IPS-15b (cell line): ENCODE data around the gene PCTP.

Source experiments
- H3K27me3 ChIP-seq: one replicate; pipeline ENCODE4 v1.6.1; 2013; ENCODE audit warnings: low read length; ENCODE audit not compliant: control insufficient read depth, insufficient read depth
- H3K36me3 ChIP-seq: one replicate; pipeline ENCODE4 v1.6.1; 2013; ENCODE audit warnings: low read length; ENCODE audit not compliant: control insufficient read depth, insufficient read depth
- H3K4me1 ChIP-seq: one replicate; pipeline ENCODE4 v1.6.1; 2013; ENCODE audit warnings: mild to moderate bottlenecking, low read length; ENCODE audit not compliant: control insufficient read depth, insufficient read depth
- H3K4me3 ChIP-seq: one replicate; pipeline ENCODE4 v1.5.1; 2013; ENCODE audit warnings: low read depth, low read length
- H3K9ac ChIP-seq: one replicate; pipeline ENCODE4 v1.6.1; 2013; ENCODE audit warnings: low read depth, mild to moderate bottlenecking, low read length
- H3K9me3 ChIP-seq: one replicate; pipeline ENCODE4 v1.6.1; 2013; ENCODE audit warnings: mild to moderate bottlenecking, low read length; ENCODE audit not compliant: control insufficient read depth, insufficient read depth

PCTP gene

GRCh38 chr17:55746466-55746865 is 4.4 kb upstream of the PCTP start:
- no peaks in the 10 kb centered on the region for H3K4me1 ChIP-seq
- H3K36me3 ChIP-seq: no peaks in the 10 kb centered on the region
- no peaks in the 10 kb centered on the region for H3K27me3 ChIP-seq
- no peaks in the 10 kb centered on the region for H3K9me3 ChIP-seq
- H3K4me3 ChIP-seq: no peak overlapping the region
- no peak overlapping the region for H3K9ac ChIP-seq

GRCh38 chr17:55747209-55747608 is 3.6 kb upstream of the PCTP start:
- Histone ChIP-seq H3K4me1 (peaks cover 6% of the 10 kb centered on the region), H3K9me3 (no peaks in the 10 kb centered on the region), H3K4me3 (no peak overlapping the region), H3K9ac (no peak overlapping the region), H3K27me3 (no peaks in the 10 kb centered on the region), H3K36me3 (no peaks in the 10 kb centered on the region)

- Histone ChIP-seq H3K27me3 (no peaks in the 10 kb centered on the region), H3K4me1 (peaks cover 6% of the 10 kb centered on the region), H3K4me3 (no peak overlapping the region), H3K9ac (no peak overlapping the region), H3K36me3 (no peaks in the 10 kb centered on the region), H3K9me3 (no peaks in the 10 kb centered on the region)
Observed at GRCh38 chr17:55748841-55749240, 2.0 kb upstream of the PCTP start.

- Histone ChIP-seq H3K27me3 (no peaks in the 10 kb centered on the region), H3K4me1 (peaks cover 6% of the 10 kb centered on the region), H3K4me3 (no peak overlapping the region), H3K36me3 (no peaks in the 10 kb centered on the region), H3K9me3 (no peaks in the 10 kb centered on the region), H3K9ac (no peak overlapping the region)
Observed at GRCh38 chr17:55749985-55750384, 866 bp upstream of the PCTP start.

GRCh38 chr17:55751720-55752250 is 934 bp downstream of the PCTP start:
- Histone ChIP-seq H3K4me3 (peak overlapping the region; percentile 86), H3K27me3 (no peaks in the 10 kb centered on the region), H3K36me3 (no peaks in the 10 kb centered on the region), H3K9ac (peak overlapping the region; percentile 41), H3K9me3 (no peaks in the 10 kb centered on the region), H3K4me1 (peaks cover 6% of the 10 kb centered on the region)

- no peaks in the 10 kb centered on the region for H3K9me3 ChIP-seq
- H3K4me3 ChIP-seq: no peak overlapping the region
- H3K36me3 ChIP-seq: no peaks in the 10 kb centered on the region
- no peaks in the 10 kb centered on the region for H3K27me3 ChIP-seq
- H3K4me1 ChIP-seq: peaks cover 5% of the 10 kb centered on the region
- no peak overlapping the region for H3K9ac ChIP-seq
Observed at GRCh38 chr17:55756689-55757088, 5.8 kb downstream of the PCTP start.

- Histone ChIP-seq H3K36me3 (no peaks in the 10 kb centered on the region), H3K9ac (no peak overlapping the region), H3K27me3 (no peaks in the 10 kb centered on the region)
Observed at GRCh38 chr17:55757659-55758058, 6.8 kb downstream of the PCTP start.

GRCh38 chr17:55758171-55758570 is 7.3 kb downstream of the PCTP start:
- H3K9ac ChIP-seq: no peak overlapping the region
- no peaks in the 10 kb centered on the region for H3K4me1 ChIP-seq
- no peaks in the 10 kb centered on the region for H3K9me3 ChIP-seq
- H3K36me3 ChIP-seq: no peaks in the 10 kb centered on the region
- H3K27me3 ChIP-seq: no peaks in the 10 kb centered on the region
- H3K4me3 ChIP-seq: no peak overlapping the region

More at GRCh38 chr17:55757659-55758058, 6.8 kb downstream of the PCTP start:
- H3K9me3 ChIP-seq: no peaks in the 10 kb centered on the region
- H3K4me1 ChIP-seq: no peaks in the 10 kb centered on the region
- H3K4me3 ChIP-seq: no peak overlapping the region

- no peaks in the 10 kb centered on the region for H3K4me1 ChIP-seq
Observed at GRCh38 chr17:55760643-55761355, 9.9 kb downstream of the PCTP start.

GRCh38 chr17:55762086-55762858 is 11.4 kb downstream of the PCTP start:
- H3K9ac ChIP-seq: no peak overlapping the region
- H3K36me3 ChIP-seq: no peaks in the 10 kb centered on the region
- no peaks in the 10 kb centered on the region for H3K27me3 ChIP-seq
- H3K4me1 ChIP-seq: no peaks in the 10 kb centered on the region
- no peaks in the 10 kb centered on the region for H3K9me3 ChIP-seq
- H3K4me3 ChIP-seq: no peak overlapping the region

More at GRCh38 chr17:55760643-55761355, 9.9 kb downstream of the PCTP start:
- Histone ChIP-seq H3K9ac (no peak overlapping the region), H3K9me3 (no peaks in the 10 kb centered on the region), H3K4me3 (no peak overlapping the region), H3K27me3 (no peaks in the 10 kb centered on the region), H3K36me3 (no peaks in the 10 kb centered on the region)

- Histone ChIP-seq H3K4me1 (no peaks in the 10 kb centered on the region), H3K27me3 (no peaks in the 10 kb centered on the region)
Observed at GRCh38 chr17:55763856-55764255, 13.0 kb downstream of the PCTP start.

GRCh38 chr17:55764610-55765009 is 13.8 kb downstream of the PCTP start:
- no peaks in the 10 kb centered on the region for H3K36me3 ChIP-seq
- H3K4me1 ChIP-seq: no peaks in the 10 kb centered on the region
- H3K9me3 ChIP-seq: no peaks in the 10 kb centered on the region
- H3K9ac ChIP-seq: no peak overlapping the region
- H3K27me3 ChIP-seq: no peaks in the 10 kb centered on the region
- H3K4me3 ChIP-seq: no peak overlapping the region

More at GRCh38 chr17:55763856-55764255, 13.0 kb downstream of the PCTP start:
- no peak overlapping the region for H3K9ac ChIP-seq
- no peaks in the 10 kb centered on the region for H3K9me3 ChIP-seq
- H3K4me3 ChIP-seq: no peak overlapping the region
- H3K36me3 ChIP-seq: no peaks in the 10 kb centered on the region
